Hepatocyte (in vitro differentiated cells): ENCODE results near the gene ARHGAP15. TPM values are rescaled to one million over a fixed set of nuclear protein-coding genes. Genes with fewer than 3 reads are reported as not detected.

ENCODE experiments used
- DNase-seq: peaks from one replicate; pipeline ENCODE4 v3.0.0-alpha.2; 2016; ENCODE audit warnings: low spot score
- H2AFZ ChIP-seq: fragments of 200-600 bp; sonication (generic); 2 replicates; pipeline ENCODE4 v1.6.0; 2016; ENCODE audit warnings: antibody characterized with exemption, mild to moderate bottlenecking
- H3K27ac ChIP-seq: fragments of 200-600 bp; sonication (generic); 2 replicates; pipeline ENCODE4 v1.5.1; 2016; ENCODE audit warnings: mild to moderate bottlenecking
- H3K27me3 ChIP-seq: fragments of 200-600 bp; sonication (generic); 2 replicates; pipeline ENCODE4 v1.6.1; 2016
- H3K36me3 ChIP-seq: fragments of 200-600 bp; sonication (generic); replicated peaks from 2 replicates; pipeline ENCODE4 v1.5.1; 2016; ENCODE audit warnings: low read depth; ENCODE audit not compliant: insufficient read depth
- H3K4me1 ChIP-seq: fragments of 200-600 bp; sonication (generic); 2 replicates; pipeline ENCODE4 v1.5.1; 2016; ENCODE audit warnings: mild to moderate bottlenecking, moderate library complexity; ENCODE audit not compliant: insufficient read depth
- H3K4me2 ChIP-seq: fragments of 200-600 bp; sonication (generic); 2 replicates; pipeline ENCODE4 v1.6.0; 2016
- H3K4me3 ChIP-seq: fragments of 200-600 bp; sonication (generic); 2 replicates; pipeline ENCODE4 v1.5.1; 2016; ENCODE audit warnings: mild to moderate bottlenecking
- H3K79me2 ChIP-seq: fragments of 200-600 bp; sonication (generic); 2 replicates; pipeline ENCODE4 v1.6.0; 2017; ENCODE audit warnings: mild to moderate bottlenecking
- H3K9me2 ChIP-seq: fragments of 200-600 bp; sonication (generic); replicated peaks from 2 replicates; pipeline ENCODE4 v1.6.0; 2017; ENCODE audit warnings: mild to moderate bottlenecking; ENCODE audit not compliant: insufficient read depth
- H3K9me3 ChIP-seq: fragments of 200-600 bp; sonication (generic); 2 replicates; pipeline ENCODE4 v1.5.1; 2016; ENCODE audit warnings: low read depth, mild to moderate bottlenecking
- H4K20me1 ChIP-seq: fragments of 200-600 bp; sonication (generic); 2 replicates; pipeline ENCODE4 v1.6.0; 2016; ENCODE audit warnings: mild to moderate bottlenecking; ENCODE audit not compliant: insufficient read depth, poor library complexity, severe bottlenecking
- CTCF ChIP-seq: fragments of 200-600 bp; sonication (generic); IDR thresholded peaks from 2 replicates; pipeline ENCODE4 v1.5.1; 2016; ENCODE audit warnings: antibody characterized with exemption, mild to moderate bottlenecking; ENCODE audit not compliant: poor library complexity
- EZH2 ChIP-seq: fragments of 200-600 bp; sonication (generic); IDR thresholded peaks from 2 replicates; pipeline ENCODE4 v1.6.1; 2016; ENCODE audit warnings: antibody characterized with exemption, mild to moderate bottlenecking, borderline replicate concordance
- EZH2phosphoT487 ChIP-seq: fragments of 200-600 bp; sonication (generic); IDR thresholded peaks from one replicate; pipeline ENCODE4 v1.6.1; 2018; ENCODE audit warnings: antibody characterized with exemption, mild to moderate bottlenecking, low read depth, moderate library complexity; ENCODE audit not compliant: unreplicated experiment, severe bottlenecking
- WGBS: methylation state at CpG from one replicate; pipeline ENCODE4 v1.1.6; 2016; ENCODE audit warnings: low lambda C conversion rate; ENCODE audit errors: missing lambda C conversion rate; 5-methylcytosine and 5-hydroxymethylcytosine counted together
- polyA plus RNA-seq: library from polyadenylated mRNA; unstranded; fragments of >200 nt; fragmentation: Nextera tagmentation; extraction: Ambion mirVana; gene quantifications from 2 replicates; pipeline ENCODE4 v1.2.1, GENCODE V29; 2016
- total RNA-seq: library from RNA; depleted of rRNA; stranded (reverse); fragments of >200 nt; gene quantifications from 2 replicates; pipeline ENCODE4 v1.2.3, GENCODE V29; 2014

ARHGAP15 gene
- total and polyA plus RNA-seq, 2 experiments from 2014 or later, result 0.17 TPM; not detected in 1

DNA sequence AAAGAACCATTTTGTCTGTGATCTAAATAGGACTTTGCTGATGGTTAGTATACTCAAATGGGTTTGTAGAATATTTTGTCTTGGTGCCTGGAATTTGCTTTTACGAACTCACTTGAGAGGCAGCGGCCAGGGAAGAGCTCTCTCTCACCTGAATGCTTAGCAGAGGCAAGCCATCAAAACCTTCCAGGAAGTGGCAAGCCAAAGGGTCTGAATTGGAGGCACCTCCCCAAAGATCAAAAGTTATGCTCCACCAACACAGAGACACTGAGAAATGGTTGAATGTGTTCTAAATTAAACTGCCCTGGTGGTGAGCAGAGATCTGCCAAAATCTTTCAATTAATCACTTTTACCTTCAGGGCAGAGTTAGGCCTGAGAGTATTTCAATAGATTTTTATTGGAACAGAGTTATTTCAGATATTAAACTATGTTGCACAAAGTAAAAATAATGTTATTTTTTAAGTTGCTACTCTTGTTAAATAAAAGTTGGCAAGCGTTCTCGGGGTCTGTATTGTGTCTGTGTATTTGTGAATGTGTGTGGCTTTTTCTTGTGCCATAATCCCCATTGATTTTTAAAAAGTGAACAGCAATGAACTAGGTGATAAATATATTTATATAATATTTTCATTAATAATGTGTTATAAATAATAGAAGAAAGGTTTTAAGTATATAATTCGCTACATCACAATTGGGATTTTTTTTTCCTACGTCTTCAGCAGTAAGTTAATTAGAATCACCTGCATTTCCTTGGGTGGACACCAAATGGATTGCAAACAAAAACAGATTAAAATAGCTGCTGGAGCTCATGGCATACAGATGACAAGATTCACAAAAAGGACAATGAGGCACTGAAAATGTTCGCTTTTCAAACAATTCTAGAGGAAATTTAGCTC, 416.1 kb downstream of the ARHGAP15 start:
- peak overlapping the region; percentile 44 for H3K4me2 ChIP-seq

GRCh38 chr2:143545949-143546255, 416.7 kb downstream of the ARHGAP15 start:
- H2AFZ ChIP-seq, result no peak overlapping the region

More for the DNA sequence above, 416.1 kb downstream of the ARHGAP15 start:
- 70% methylated on average over 7 of the region's 7 CpGs for WGBS
- DNase-seq, result no peak
- Histone ChIP-seq H3K27me3 (no peaks in the 10 kb centered on the region), H3K36me3 (no peaks in the 10 kb centered on the region), H3K9me3 (no peaks in the 10 kb centered on the region), H3K4me1 (no peaks in the 10 kb centered on the region), H3K4me3 (no peak overlapping the region), H3K9me2 (no peaks in the 10 kb centered on the region), H2AFZ (no peak overlapping the region), H4K20me1 (no peaks in the 10 kb centered on the region), H3K27ac (peak overlapping the region; percentile 26), H3K79me2 (no peaks in the 10 kb centered on the region)
- TF ChIP-seq EZH2, result no peak
- no peak for TF ChIP-seq EZH2phosphoT487
- no peak for TF ChIP-seq CTCF

GRCh38 chr2:143548032-143548431, 418.8 kb downstream of the ARHGAP15 start:
- Histone ChIP-seq H3K4me2 (no peak overlapping the region), H3K9me3 (no peaks in the 10 kb centered on the region), H3K4me3 (no peak overlapping the region), H3K4me1 (no peaks in the 10 kb centered on the region), H3K27ac (no peak overlapping the region), H3K9me2 (no peaks in the 10 kb centered on the region), H2AFZ (no peak overlapping the region), H3K79me2 (no peaks in the 10 kb centered on the region), H3K27me3 (no peaks in the 10 kb centered on the region), H3K36me3 (no peaks in the 10 kb centered on the region), H4K20me1 (no peaks in the 10 kb centered on the region)
- WGBS, result 47% methylated on average over 2 of the region's 2 CpGs
- no peak for TF ChIP-seq CTCF
- TF ChIP-seq EZH2phosphoT487, result no peak
- DNase-seq, result no peak

More at GRCh38 chr2:143545949-143546255, 416.7 kb downstream of the ARHGAP15 start:
- Histone ChIP-seq H3K27ac (peak overlapping the region; percentile 26), H3K9me3 (no peaks in the 10 kb centered on the region), H3K4me2 (peak overlapping the region; percentile 44), H3K27me3 (no peaks in the 10 kb centered on the region), H3K4me1 (no peaks in the 10 kb centered on the region), H3K4me3 (no peak overlapping the region), H4K20me1 (no peaks in the 10 kb centered on the region), H3K36me3 (no peaks in the 10 kb centered on the region), H3K79me2 (no peaks in the 10 kb centered on the region), H3K9me2 (no peaks in the 10 kb centered on the region)
- TF ChIP-seq CTCF, result no peak
- no peak for TF ChIP-seq EZH2
- TF ChIP-seq EZH2phosphoT487, result no peak
- WGBS, result 61% methylated on average over 4 of the region's 4 CpGs
- DNase-seq, result no peak
